GM23248 (cell line): Measurements from ENCODE around the gene REXO5. TPM values are rescaled to one million over a fixed set of nuclear protein-coding genes. Genes with fewer than 3 reads are reported as not detected.
A peak's percentile ranks its signal among the peaks of the same experiment; 100 is the strongest.

Source experiments
- DNase-seq: peaks from one replicate; pipeline ENCODE4 v3.0.0-alpha.2; 2015
- H2AFZ ChIP-seq: fragments of 200-600 bp; sonication (generic); 2 replicates; pipeline ENCODE4 v1.6.1; 2016; ENCODE audit warnings: antibody characterized with exemption
- H3F3A ChIP-seq: fragments of 200-600 bp; sonication (generic); 2 replicates; pipeline ENCODE4 v1.6.1; 2016; ENCODE audit warnings: mild to moderate bottlenecking, antibody characterized with exemption, mixed run types; ENCODE audit not compliant: insufficient read depth
- H3K27ac ChIP-seq: fragments of 200-600 bp; sonication (generic); 2 replicates; pipeline ENCODE4 v1.5.1; 2016; ENCODE audit warnings: mild to moderate bottlenecking
- H3K27me3 ChIP-seq: fragments of 200-600 bp; sonication (generic); replicated peaks from 2 replicates; pipeline ENCODE4 v1.6.1; 2016; ENCODE audit warnings: mild to moderate bottlenecking; ENCODE audit not compliant: insufficient read depth
- H3K36me3 ChIP-seq: fragments of 200-600 bp; sonication (generic); 2 replicates; pipeline ENCODE4 v1.6.1; 2016; ENCODE audit warnings: low read depth, mild to moderate bottlenecking
- H3K4me1 ChIP-seq: fragments of 200-600 bp; sonication (generic); 2 replicates; pipeline ENCODE4 v1.6.1; 2016; ENCODE audit warnings: mild to moderate bottlenecking; ENCODE audit not compliant: insufficient read depth
- H3K4me2 ChIP-seq: fragments of 200-600 bp; sonication (generic); one replicate; pipeline ENCODE4 v1.6.1; 2016; ENCODE audit warnings: mild to moderate bottlenecking; ENCODE audit not compliant: unreplicated experiment
- H3K4me3 ChIP-seq: fragments of 200-600 bp; sonication (generic); 2 replicates; pipeline ENCODE4 v1.5.1; 2016; ENCODE audit warnings: mild to moderate bottlenecking
- H3K79me2 ChIP-seq: fragments of 200-600 bp; sonication (generic); 2 replicates; pipeline ENCODE4 v1.6.1; 2016; ENCODE audit warnings: mild to moderate bottlenecking; ENCODE audit not compliant: insufficient read depth
- H3K9ac ChIP-seq: fragments of 200-600 bp; sonication (generic); 2 replicates; pipeline ENCODE4 v1.6.1; 2016; ENCODE audit warnings: mild to moderate bottlenecking
- H3K9me2 ChIP-seq: fragments of 200-600 bp; sonication (generic); 2 replicates; pipeline ENCODE4 v1.6.1; 2016; ENCODE audit warnings: mixed run types, mild to moderate bottlenecking, moderate library complexity; ENCODE audit not compliant: insufficient read depth
- H3K9me3 ChIP-seq: fragments of 200-600 bp; sonication (generic); one replicate; pipeline ENCODE4 v1.6.1; 2017; ENCODE audit warnings: low read depth
- H4K20me1 ChIP-seq: fragments of 200-600 bp; sonication (generic); 2 replicates; pipeline ENCODE4 v1.6.0; 2016; ENCODE audit not compliant: insufficient read depth
- EZH2 ChIP-seq: fragments of 200-600 bp; sonication (generic); IDR thresholded peaks from 2 replicates; pipeline ENCODE4 v1.6.1; 2018; ENCODE audit warnings: antibody characterized with exemption, mild to moderate bottlenecking; ENCODE audit not compliant: insufficient read depth, poor library complexity, severe bottlenecking
- EZH2phosphoT487 ChIP-seq: fragments of 200-600 bp; sonication (generic); IDR thresholded peaks from 2 replicates; pipeline ENCODE4 v1.6.1; 2018; ENCODE audit warnings: antibody characterized with exemption, moderate library complexity, mild to moderate bottlenecking, low read depth; ENCODE audit not compliant: insufficient read depth
- WGBS, 2 experiments: methylation state at CpG; one replicate each; pipeline ENCODE4 v1.1.6; 2015 to 2017; ENCODE audit warnings: low lambda C conversion rate in 2 of 2, low coverage in 1 of 2; ENCODE audit errors: missing lambda C conversion rate in 2 of 2; 5-methylcytosine and 5-hydroxymethylcytosine counted together
- in situ Hi-C: fragments of 300-500 bp; cut with MboI; formaldehyde crosslinking; loops from 2 replicates; pipeline ENCODE4 v1.15.0; 2020
- polyA plus RNA-seq: library from polyadenylated mRNA; unstranded; fragments of >200 nt; fragmentation: Nextera tagmentation; extraction: Ambion mirVana; gene quantifications from 2 replicates; pipeline ENCODE4 v1.2.1, GENCODE V29; 2016
- total RNA-seq: library from RNA; depleted of rRNA; stranded (reverse); fragments of >200 nt; shearing (Covaris generic); gene quantifications from 2 replicates; pipeline ENCODE4 v1.2.3, GENCODE V29; 2014

REXO5 gene
- total and polyA plus RNA-seq, 2 experiments from 2014 or later = 3.5 to 7.0 TPM

DNA sequence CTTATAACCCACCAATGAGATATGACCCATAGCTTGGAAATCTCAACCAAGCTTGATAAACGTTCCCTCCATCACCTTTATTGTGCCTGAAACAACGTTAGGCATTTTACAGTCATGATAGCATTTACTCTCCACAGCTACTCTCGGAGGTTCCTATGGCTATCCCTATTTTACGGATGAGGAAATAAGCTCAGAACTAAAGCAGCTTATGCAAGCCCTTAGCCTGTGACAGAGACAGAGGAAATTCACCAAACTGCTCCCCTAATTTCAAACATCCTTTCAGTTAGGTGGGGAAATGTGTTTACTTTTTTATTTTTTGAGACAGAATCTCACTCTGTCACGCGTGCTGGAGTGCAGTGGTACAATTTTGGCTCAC lies 75.2 kb downstream of the REXO5 start:
- H3K4me2 ChIP-seq = no peak overlapping the region
- H3K79me2 ChIP-seq = peaks cover 100% of the 10 kb centered on the region
- H4K20me1 ChIP-seq = peaks cover 22% of the 10 kb centered on the region; the same call in 1 of the 2 replicates
- no peak overlapping the region for H2AFZ ChIP-seq
- H3K4me3 ChIP-seq = no peak overlapping the region
- no peaks in the 10 kb centered on the region for H3K9me3 ChIP-seq
- peaks cover 57% of the 10 kb centered on the region for H3F3A ChIP-seq
- 92 to 94% methylated on average over 6 of the region's 6 CpGs for WGBS, 2 experiments
- DNase-seq = no peak
- H3K27ac ChIP-seq = no peak overlapping the region
- H3K36me3 ChIP-seq = peaks cover 6% of the 10 kb centered on the region; the same call in 1 of the 2 replicates
- no peaks in the 10 kb centered on the region for H3K9me2 ChIP-seq
- H3K27me3 ChIP-seq = no peaks in the 10 kb centered on the region
- H3K9ac ChIP-seq = no peak overlapping the region
- in situ Hi-C loops = no loop called here
- peaks cover 36% of the 10 kb centered on the region for H3K4me1 ChIP-seq
- TF ChIP-seq EZH2 = no peak
- no peak for TF ChIP-seq EZH2phosphoT487

DNA sequence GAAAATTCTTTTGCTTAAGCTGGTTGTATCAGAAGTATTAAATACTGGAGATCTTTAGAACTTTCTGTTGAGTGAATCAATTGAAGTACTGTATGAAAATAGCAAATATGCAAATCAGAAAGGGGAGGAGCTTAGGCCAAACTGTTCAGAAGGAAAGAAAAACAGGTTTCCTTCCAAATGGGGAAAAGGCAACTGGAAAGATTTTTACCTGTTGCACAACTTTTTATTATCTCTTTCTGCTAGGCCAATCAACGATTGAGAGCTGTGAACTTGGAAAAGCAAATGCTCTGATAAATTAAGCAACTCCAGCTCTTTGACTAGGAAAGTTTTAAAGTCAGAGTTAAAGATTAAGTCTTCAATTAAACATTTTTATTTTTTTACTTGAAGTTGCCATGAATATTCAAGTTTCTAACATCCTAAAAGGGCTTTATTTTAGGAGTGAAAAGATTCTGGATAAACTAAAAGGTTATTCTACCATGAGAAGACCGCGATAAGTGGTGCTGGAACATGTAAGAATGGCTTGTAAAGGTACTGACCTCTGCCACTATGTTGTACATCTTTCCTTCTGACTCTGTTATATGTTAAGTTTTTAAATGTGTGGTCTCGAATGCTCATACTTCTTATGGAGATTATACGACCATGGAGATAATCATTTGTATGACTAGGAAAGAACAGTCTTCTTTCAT lies 77.4 kb downstream of the REXO5 start:
- H3K4me1 ChIP-seq = peaks cover 31% of the 10 kb centered on the region
- TF ChIP-seq EZH2phosphoT487 = no peak
- TF ChIP-seq EZH2 = no peak
- no peak for DNase-seq

DNA sequence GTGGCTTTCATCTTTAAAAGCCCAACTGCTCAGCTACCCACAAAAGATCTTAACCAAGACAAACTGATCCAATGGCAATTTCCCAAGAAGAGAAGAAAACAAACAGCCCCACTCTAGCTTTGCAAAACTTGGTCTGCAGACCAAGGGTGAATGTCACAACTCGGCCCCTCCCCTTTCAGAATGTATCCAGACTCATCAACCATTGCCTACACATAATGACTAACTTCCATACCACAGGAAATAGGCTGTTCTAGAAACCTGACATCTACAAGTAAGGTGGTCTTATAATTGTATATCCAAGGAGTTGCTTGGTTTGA lies 77.9 kb downstream of the REXO5 start:
- Histone ChIP-seq H3K36me3 (no peaks in the 10 kb centered on the region), H3K4me2 (peak overlapping the region; percentile 27), H2AFZ (no peak overlapping the region), H3K27ac (peak overlapping the region; percentile 9), H3K4me1 (peaks cover 26% of the 10 kb centered on the region), H3K27me3 (no peaks in the 10 kb centered on the region), H3K79me2 (peaks cover 100% of the 10 kb centered on the region), H3K4me3 (no peak overlapping the region), H3K9me2 (no peaks in the 10 kb centered on the region), H3F3A (peaks cover 45% of the 10 kb centered on the region), H3K9ac (no peak overlapping the region), H4K20me1 (peaks cover 37% of the 10 kb centered on the region), H3K9me3 (no peaks in the 10 kb centered on the region)
- 50 to 64% methylated on average over 1 of the region's 1 CpG for WGBS, 2 experiments
- DNase-seq = peak; percentile 65
- in situ Hi-C loops = no loop called here
- no peak for TF ChIP-seq EZH2phosphoT487

More for the DNA sequence above, 77.4 kb downstream of the REXO5 start:
- H3K27me3 ChIP-seq = no peaks in the 10 kb centered on the region
- no peaks in the 10 kb centered on the region for H3K9me2 ChIP-seq
- peak overlapping the region; percentile 27 for H3K4me2 ChIP-seq
- H2AFZ ChIP-seq = no peak overlapping the region
- H4K20me1 ChIP-seq = peaks cover 35% of the 10 kb centered on the region
- H3K27ac ChIP-seq = peak overlapping the region; percentile 9
- peaks cover 100% of the 10 kb centered on the region for H3K79me2 ChIP-seq
- H3K4me3 ChIP-seq = no peak overlapping the region
- in situ Hi-C loops = no loop called here
- WGBS, 2 experiments = 60 to 70% methylated on average over 5 of the region's 5 CpGs
- no peak overlapping the region for H3K9ac ChIP-seq
- no peaks in the 10 kb centered on the region for H3K9me3 ChIP-seq
- H3F3A ChIP-seq = peaks cover 50% of the 10 kb centered on the region
- no peaks in the 10 kb centered on the region; the same call in 1 of the 2 replicates for H3K36me3 ChIP-seq

DNA sequence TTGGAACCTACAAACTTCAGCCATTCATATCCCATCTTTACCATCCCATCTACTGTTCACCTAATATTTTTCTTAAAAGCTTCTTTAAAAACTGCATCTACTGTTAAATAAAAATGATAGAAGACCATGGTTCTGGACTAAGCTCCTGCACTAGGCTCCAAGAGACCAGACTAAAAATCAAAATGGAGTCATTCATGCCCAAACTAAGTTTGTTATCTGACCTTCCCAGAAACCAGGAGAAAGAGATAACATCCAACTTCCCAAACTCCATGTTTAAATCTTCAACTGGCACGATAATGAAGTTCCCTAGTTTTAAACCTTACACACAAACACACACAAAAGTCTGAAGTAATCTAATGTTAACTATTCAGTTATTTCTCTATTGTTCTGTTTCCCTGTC lies 80.0 kb downstream of the REXO5 start:
- Histone ChIP-seq H3K4me3 (no peak overlapping the region), H3F3A (peaks cover 34% of the 10 kb centered on the region; the same call in 1 of the 2 replicates), H2AFZ (no peak overlapping the region), H4K20me1 (peaks cover 38% of the 10 kb centered on the region), H3K9ac (no peak overlapping the region), H3K27ac (no peak overlapping the region), H3K27me3 (no peaks in the 10 kb centered on the region), H3K9me3 (no peaks in the 10 kb centered on the region), H3K4me2 (no peak overlapping the region), H3K9me2 (no peaks in the 10 kb centered on the region), H3K79me2 (peaks cover 100% of the 10 kb centered on the region), H3K4me1 (peaks cover 15% of the 10 kb centered on the region), H3K36me3 (no peaks in the 10 kb centered on the region)
- TF ChIP-seq EZH2phosphoT487 (no peak), EZH2 (no peak)
- WGBS, 2 experiments = 43 to 69% methylated on average over 1 of the region's 1 CpG
- no peak for DNase-seq
- in situ Hi-C loops = no loop called here
